OCI-LY7 (cell line): Measurements from ENCODE around the gene AKAP13. TPM values are rescaled to one million over a fixed set of nuclear protein-coding genes. Genes with fewer than 3 reads are reported as not detected.

ENCODE experiments used
- BruUV-seq: library from RNA; stranded (reverse); fragments of 400-500 nt; replicated peaks from 2 replicates; lab custom pipeline; 2021; lab: Mats Ljungman, UMichigan
- CTCF ChIA-PET: fragments of 300-600 bp; sonication (Branson Sonifier 250); formaldehyde crosslinking; loops from one replicate; lab custom pipeline; 2022; ENCODE audit warnings: antibody characterized with exemption; ENCODE audit not compliant: unreplicated experiment; lab: Charles Lee
- POLR2A ChIA-PET: fragments of 300-600 bp; sonication (Branson Sonifier 250); formaldehyde crosslinking; loops from one replicate; lab custom pipeline; 2022; ENCODE audit warnings: antibody characterized with exemption; lab: Charles Lee
- DNase-seq: peaks from one replicate; pipeline ENCODE4 v3.0.0-alpha.2; 2015; ENCODE audit warnings: low spot score
- H2AFZ ChIP-seq: fragments of 200-600 bp; sonication (generic), shearing (Covaris generic); 2 replicates; pipeline ENCODE4 v1.6.1; 2014; ENCODE audit warnings: mild to moderate bottlenecking, antibody characterized with exemption, low read length, moderate library complexity
- H3K27ac ChIP-seq: fragments of 200-600 bp; sonication (generic); 2 replicates; pipeline ENCODE4 v1.5.1; 2014; ENCODE audit warnings: mixed run types, low read depth, mild to moderate bottlenecking, moderate library complexity, low read length, inconsistent platforms; ENCODE audit not compliant: poor library complexity, severe bottlenecking
- H3K36me3 ChIP-seq: fragments of 200-600 bp; sonication (generic); 2 replicates; pipeline ENCODE4 v1.6.1; 2014; ENCODE audit warnings: mild to moderate bottlenecking, antibody characterized with exemption, low read length, moderate library complexity, mixed read lengths; ENCODE audit not compliant: insufficient read depth
- H3K4me1 ChIP-seq: fragments of 200-600 bp; sonication (generic); 2 replicates; pipeline ENCODE4 v1.5.1; 2014; ENCODE audit warnings: mild to moderate bottlenecking, low read length; ENCODE audit not compliant: insufficient read depth, poor library complexity, severe bottlenecking
- H3K4me2 ChIP-seq: fragments of 200-600 bp; sonication (generic); 2 replicates; pipeline ENCODE4 v1.6.1; 2014; ENCODE audit warnings: mild to moderate bottlenecking, low read length
- H3K4me3 ChIP-seq: fragments of 200-600 bp; sonication (generic); 2 replicates; pipeline ENCODE4 v1.5.1; 2014; ENCODE audit warnings: mild to moderate bottlenecking, low read depth, low read length; ENCODE audit not compliant: poor library complexity, severe bottlenecking
- H3K79me2 ChIP-seq: fragments of 200-600 bp; sonication (generic); 2 replicates; pipeline ENCODE4 v1.6.1; 2016; ENCODE audit warnings: low read depth, mild to moderate bottlenecking, low read length, moderate library complexity, mixed read lengths; ENCODE audit not compliant: insufficient read depth
- H3K9me2 ChIP-seq: fragments of 200-600 bp; sonication (generic); 2 replicates; pipeline ENCODE4 v1.6.1; 2016; ENCODE audit warnings: mild to moderate bottlenecking, low read length, mixed read lengths; ENCODE audit not compliant: insufficient read depth
- H3K9me3 ChIP-seq: fragments of 200-600 bp; sonication (generic); 2 replicates; pipeline ENCODE4 v1.6.1; 2014; ENCODE audit warnings: mild to moderate bottlenecking, mixed run types, low read length, mixed read lengths
- H4K20me1 ChIP-seq: fragments of 200-600 bp; sonication (generic); 2 replicates; pipeline ENCODE4 v1.6.1; 2014; ENCODE audit warnings: mild to moderate bottlenecking, antibody characterized with exemption, low read length, moderate library complexity, mixed read lengths; ENCODE audit not compliant: insufficient read depth
- EZH2phosphoT487 ChIP-seq: fragments of 200-600 bp; sonication (generic); IDR thresholded peaks from 2 replicates; pipeline ENCODE4 v1.6.1; 2018; ENCODE audit warnings: low read depth, borderline replicate concordance, mild to moderate bottlenecking, mixed run types, antibody characterized with exemption, low read length, moderate library complexity, mixed read lengths
- intact Hi-C: fragments of 100-400 bp; cut with micrococcal nuclease; formaldehyde crosslinking; loops from one replicate; pipeline ENCODE4 v1.10.0; 2022; ENCODE audit not compliant: unreplicated experiment
- total RNA-seq, 2 experiments: library from RNA; depleted of rRNA in 1 of 2; stranded (reverse); fragments of >200 nt in 1 of 2; shearing (Covaris generic) in 1 of 2; gene quantifications; 2 replicates each; pipeline ENCODE4 v1.2.3, GENCODE V29; 2014 to 2022
- TF ChIP-seq, protein P1 (sequence below): fragments of 200-600 bp; sonication (generic); conservative IDR thresholded peaks from 2 replicates; pipeline ENCODE4 v1.5.1; 2014; ENCODE audit warnings: mild to moderate bottlenecking, antibody characterized with exemption, low read length, moderate library complexity, mixed read lengths

Gene AKAP13
- total RNA-seq, 2 experiments from 2014 or later = 140 to 250 TPM

DNA sequence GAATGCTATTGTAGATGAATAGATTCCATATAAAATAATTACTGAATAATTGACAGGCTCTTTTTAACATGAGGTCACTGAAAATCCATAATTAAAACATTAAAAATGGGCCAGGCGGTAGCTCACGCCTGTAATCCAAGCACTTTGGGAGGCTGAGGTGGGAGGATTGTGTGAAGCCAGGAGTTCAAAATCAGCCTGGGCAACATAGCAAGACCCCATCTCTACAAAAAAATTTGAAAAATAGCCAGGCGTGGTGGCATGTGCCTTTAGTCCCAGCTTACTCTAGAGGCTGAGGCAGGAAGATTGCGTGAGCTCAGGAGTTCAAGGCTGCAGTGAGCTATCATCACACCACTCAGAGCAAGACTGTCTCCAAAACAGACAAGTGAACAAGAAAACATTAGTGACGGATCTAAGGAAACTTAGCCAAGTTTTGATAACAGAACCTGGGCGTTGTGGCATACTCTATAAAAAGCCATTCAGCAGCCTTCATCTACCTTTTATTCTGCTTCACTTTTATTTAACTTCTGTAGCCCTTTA is 303.8 kb downstream of the AKAP13 start:
- DNase-seq = no peak
- Histone ChIP-seq H2AFZ (no peak overlapping the region), H3K79me2 (peaks cover 5% of the 10 kb centered on the region; the same call in 1 of the 2 replicates), H3K36me3 (peaks cover 80% of the 10 kb centered on the region), H3K27ac (no peak overlapping the region), H3K9me3 (no peaks in the 10 kb centered on the region), H3K4me2 (no peak overlapping the region), H3K4me3 (no peak overlapping the region), H4K20me1 (no peaks in the 10 kb centered on the region), H3K4me1 (peaks cover 46% of the 10 kb centered on the region), H3K9me2 (no peaks in the 10 kb centered on the region)
- intact Hi-C loops = no loop called here
- CTCF ChIA-PET = no interaction called here
- no TSS peak for BruUV-seq
- POLR2A ChIA-PET = no interaction called here
- TF ChIP-seq, protein P1, sequence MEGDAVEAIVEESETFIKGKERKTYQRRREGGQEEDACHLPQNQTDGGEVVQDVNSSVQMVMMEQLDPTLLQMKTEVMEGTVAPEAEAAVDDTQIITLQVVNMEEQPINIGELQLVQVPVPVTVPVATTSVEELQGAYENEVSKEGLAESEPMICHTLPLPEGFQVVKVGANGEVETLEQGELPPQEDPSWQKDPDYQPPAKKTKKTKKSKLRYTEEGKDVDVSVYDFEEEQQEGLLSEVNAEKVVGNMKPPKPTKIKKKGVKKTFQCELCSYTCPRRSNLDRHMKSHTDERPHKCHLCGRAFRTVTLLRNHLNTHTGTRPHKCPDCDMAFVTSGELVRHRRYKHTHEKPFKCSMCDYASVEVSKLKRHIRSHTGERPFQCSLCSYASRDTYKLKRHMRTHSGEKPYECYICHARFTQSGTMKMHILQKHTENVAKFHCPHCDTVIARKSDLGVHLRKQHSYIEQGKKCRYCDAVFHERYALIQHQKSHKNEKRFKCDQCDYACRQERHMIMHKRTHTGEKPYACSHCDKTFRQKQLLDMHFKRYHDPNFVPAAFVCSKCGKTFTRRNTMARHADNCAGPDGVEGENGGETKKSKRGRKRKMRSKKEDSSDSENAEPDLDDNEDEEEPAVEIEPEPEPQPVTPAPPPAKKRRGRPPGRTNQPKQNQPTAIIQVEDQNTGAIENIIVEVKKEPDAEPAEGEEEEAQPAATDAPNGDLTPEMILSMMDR = no peak
- TF ChIP-seq EZH2phosphoT487 = no peak

DNA sequence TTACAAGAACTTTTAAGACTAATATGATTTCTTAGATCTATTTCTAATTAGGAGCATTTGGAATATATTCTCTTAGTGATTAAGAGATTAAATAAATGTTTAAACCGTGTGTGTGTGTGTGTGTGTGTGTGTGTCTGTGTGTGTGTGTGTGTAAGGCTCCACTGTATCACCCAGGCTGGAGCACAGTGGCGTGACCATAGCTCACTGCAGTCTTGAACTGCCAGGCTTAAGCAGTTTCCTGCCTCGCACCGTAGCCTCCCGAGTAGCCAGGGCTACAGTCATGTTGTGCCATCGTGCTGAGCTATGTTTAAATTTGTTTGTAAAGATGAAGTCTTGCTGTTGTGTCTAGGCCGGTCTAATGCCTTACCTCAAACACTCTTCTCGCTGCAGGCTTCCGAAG is 305.0 kb downstream of the AKAP13 start:
- CTCF ChIA-PET = no interaction called here

More for the DNA sequence above, 305.0 kb downstream of the AKAP13 start:
- Histone ChIP-seq H3K36me3 (peaks cover 73% of the 10 kb centered on the region), H4K20me1 (no peaks in the 10 kb centered on the region), H3K4me2 (no peak overlapping the region), H3K9me3 (no peaks in the 10 kb centered on the region), H3K4me3 (no peak overlapping the region), H3K27ac (peak overlapping the region; percentile 5), H3K79me2 (peaks cover 11% of the 10 kb centered on the region; the same call in 1 of the 2 replicates), H3K4me1 (peaks cover 56% of the 10 kb centered on the region), H3K9me2 (no peaks in the 10 kb centered on the region), H2AFZ (no peak overlapping the region)
- DNase-seq = no peak
- intact Hi-C loops = no loop called here
- BruUV-seq = no TSS peak
- POLR2A ChIA-PET = no interaction called here
- TF ChIP-seq, protein P1 = no peak
- TF ChIP-seq EZH2phosphoT487 = no peak
